NCI-H526 (cell line): ENCODE measurements around the gene L3HYPDH.

ENCODE experiments used
- DNase-seq, 2 experiments: peaks; one replicate each; lab custom pipeline; 2025; lab: John Stamatoyannopoulos, UW

The L3HYPDH gene

DNA sequence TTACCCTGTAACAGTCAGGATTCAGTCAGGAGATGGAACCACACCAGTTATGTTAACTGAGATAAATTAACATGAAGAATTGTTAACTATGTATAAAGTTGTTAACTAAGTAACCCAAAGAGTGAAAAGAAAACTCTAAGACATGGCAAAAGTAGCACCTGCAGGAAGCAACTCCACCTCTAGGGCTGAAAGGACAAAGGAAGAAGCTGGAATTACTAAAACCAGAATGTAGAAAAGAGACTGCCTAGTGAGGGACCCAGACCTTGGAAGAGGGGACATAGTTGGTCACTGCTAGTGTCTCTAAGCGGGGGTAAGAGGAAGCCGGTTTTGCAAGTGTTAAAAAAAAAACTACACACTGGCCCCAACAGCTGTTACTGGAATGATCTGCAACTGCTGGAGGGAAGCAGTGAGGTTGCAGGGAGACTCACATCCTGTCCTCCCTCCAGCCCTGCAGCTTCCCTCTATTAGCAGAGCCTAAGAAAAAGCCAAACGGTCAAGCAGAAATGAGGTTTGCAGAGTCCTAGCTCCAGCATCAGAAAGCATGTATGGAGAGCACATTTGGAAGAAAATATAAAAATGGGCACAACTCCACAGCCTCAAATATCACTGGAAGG, 58.8 kb downstream of the L3HYPDH start:
- no peak for DNase-seq

DNA sequence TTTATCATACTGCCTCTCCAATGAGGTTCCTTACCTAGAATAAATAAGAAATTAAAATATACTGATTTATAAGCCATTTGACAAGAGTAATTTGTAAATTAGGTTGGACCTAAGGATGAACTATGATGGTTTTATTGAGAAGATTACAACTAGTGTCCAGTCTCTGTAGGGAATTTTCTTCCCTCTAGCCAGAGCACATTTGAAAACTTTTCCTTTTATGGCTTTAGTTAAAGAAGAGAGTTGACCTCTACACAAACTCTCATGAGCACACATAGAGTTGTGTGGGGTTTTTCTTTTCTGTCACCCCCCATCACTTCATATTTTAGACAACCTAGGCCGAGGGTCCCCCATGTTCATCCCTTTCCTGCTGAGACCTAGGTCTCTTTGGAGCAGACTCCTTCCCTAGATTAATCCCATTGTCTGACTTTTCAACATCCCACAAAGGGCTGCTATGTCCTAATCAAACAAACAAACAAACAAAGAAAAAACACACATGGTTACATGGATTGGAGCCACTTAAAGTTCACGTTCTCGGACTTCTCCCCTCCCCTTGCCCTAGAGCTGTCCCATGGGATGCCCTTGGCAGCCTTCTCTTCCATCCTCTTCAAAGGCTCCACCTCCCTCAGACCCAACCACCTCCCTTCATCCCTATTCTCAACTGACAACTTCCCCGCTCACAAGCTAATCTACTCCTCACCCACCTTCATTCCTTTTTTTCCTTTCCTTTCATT, 59.7 kb downstream of the L3HYPDH start:
- no peak for DNase-seq
